ENCODE results near the gene SGCA. TPM values are rescaled to one million over a fixed set of nuclear protein-coding genes. Genes with fewer than 3 reads are reported as not detected.

SGCA gene
- total and polyA plus RNA-seq, 9 of the 15 experiments (the other 6 are each of a cell fraction or from before 2014, with no cell fraction given): not detected

- TF ChIP-seq, protein P1, sequence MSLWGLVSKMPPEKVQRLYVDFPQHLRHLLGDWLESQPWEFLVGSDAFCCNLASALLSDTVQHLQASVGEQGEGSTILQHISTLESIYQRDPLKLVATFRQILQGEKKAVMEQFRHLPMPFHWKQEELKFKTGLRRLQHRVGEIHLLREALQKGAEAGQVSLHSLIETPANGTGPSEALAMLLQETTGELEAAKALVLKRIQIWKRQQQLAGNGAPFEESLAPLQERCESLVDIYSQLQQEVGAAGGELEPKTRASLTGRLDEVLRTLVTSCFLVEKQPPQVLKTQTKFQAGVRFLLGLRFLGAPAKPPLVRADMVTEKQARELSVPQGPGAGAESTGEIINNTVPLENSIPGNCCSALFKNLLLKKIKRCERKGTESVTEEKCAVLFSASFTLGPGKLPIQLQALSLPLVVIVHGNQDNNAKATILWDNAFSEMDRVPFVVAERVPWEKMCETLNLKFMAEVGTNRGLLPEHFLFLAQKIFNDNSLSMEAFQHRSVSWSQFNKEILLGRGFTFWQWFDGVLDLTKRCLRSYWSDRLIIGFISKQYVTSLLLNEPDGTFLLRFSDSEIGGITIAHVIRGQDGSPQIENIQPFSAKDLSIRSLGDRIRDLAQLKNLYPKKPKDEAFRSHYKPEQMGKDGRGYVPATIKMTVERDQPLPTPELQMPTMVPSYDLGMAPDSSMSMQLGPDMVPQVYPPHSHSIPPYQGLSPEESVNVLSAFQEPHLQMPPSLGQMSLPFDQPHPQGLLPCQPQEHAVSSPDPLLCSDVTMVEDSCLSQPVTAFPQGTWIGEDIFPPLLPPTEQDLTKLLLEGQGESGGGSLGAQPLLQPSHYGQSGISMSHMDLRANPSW (CRISPR knock-in tag; IDR thresholded peaks at IDR 0.05): no peak
- TF ChIP-seq, protein P2, sequence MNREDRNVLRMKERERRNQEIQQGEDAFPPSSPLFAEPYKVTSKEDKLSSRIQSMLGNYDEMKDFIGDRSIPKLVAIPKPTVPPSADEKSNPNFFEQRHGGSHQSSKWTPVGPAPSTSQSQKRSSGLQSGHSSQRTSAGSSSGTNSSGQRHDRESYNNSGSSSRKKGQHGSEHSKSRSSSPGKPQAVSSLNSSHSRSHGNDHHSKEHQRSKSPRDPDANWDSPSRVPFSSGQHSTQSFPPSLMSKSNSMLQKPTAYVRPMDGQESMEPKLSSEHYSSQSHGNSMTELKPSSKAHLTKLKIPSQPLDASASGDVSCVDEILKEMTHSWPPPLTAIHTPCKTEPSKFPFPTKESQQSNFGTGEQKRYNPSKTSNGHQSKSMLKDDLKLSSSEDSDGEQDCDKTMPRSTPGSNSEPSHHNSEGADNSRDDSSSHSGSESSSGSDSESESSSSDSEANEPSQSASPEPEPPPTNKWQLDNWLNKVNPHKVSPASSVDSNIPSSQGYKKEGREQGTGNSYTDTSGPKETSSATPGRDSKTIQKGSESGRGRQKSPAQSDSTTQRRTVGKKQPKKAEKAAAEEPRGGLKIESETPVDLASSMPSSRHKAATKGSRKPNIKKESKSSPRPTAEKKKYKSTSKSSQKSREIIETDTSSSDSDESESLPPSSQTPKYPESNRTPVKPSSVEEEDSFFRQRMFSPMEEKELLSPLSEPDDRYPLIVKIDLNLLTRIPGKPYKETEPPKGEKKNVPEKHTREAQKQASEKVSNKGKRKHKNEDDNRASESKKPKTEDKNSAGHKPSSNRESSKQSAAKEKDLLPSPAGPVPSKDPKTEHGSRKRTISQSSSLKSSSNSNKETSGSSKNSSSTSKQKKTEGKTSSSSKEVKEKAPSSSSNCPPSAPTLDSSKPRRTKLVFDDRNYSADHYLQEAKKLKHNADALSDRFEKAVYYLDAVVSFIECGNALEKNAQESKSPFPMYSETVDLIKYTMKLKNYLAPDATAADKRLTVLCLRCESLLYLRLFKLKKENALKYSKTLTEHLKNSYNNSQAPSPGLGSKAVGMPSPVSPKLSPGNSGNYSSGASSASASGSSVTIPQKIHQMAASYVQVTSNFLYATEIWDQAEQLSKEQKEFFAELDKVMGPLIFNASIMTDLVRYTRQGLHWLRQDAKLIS (CRISPR knock-in tag; IDR thresholded peaks at IDR 0.05): no peak
- TF ChIP-seq FOXO4 (CRISPR knock-in tag; IDR thresholded peaks at IDR 0.05) (no peak), HDAC3 (IDR thresholded peaks at IDR 0.05; ENCODE audit: borderline replicate concordance, partially characterized antibody) (no peak), PURB (CRISPR knock-in tag; IDR thresholded peaks at IDR 0.05; ENCODE audit: low read depth) (no peak), ZNF347 (CRISPR knock-in tag; IDR thresholded peaks at IDR 0.05; ENCODE audit: low read depth) (no peak), BRD9 (IDR thresholded peaks at IDR 0.05; ENCODE audit: low read depth, partially characterized antibody) (peak; percentile 56), HES1 (IDR thresholded peaks at IDR 0.05; ENCODE audit: low read depth) (no peak), ZKSCAN8 (CRISPR knock-in tag; IDR thresholded peaks at IDR 0.05) (no peak), CEBPB (tag; IDR thresholded peaks at IDR 0.05) (0 out of 2 replicates have a peak, but pooled peaks have one; percentile 26), MAZ (CRISPR knock-in tag; conservative IDR thresholded peaks at IDR 0.05 in 1 of 2, IDR thresholded peaks at IDR 0.05 in 1 of 2) (no peak)
- TF ChIP-seq, protein P3, sequence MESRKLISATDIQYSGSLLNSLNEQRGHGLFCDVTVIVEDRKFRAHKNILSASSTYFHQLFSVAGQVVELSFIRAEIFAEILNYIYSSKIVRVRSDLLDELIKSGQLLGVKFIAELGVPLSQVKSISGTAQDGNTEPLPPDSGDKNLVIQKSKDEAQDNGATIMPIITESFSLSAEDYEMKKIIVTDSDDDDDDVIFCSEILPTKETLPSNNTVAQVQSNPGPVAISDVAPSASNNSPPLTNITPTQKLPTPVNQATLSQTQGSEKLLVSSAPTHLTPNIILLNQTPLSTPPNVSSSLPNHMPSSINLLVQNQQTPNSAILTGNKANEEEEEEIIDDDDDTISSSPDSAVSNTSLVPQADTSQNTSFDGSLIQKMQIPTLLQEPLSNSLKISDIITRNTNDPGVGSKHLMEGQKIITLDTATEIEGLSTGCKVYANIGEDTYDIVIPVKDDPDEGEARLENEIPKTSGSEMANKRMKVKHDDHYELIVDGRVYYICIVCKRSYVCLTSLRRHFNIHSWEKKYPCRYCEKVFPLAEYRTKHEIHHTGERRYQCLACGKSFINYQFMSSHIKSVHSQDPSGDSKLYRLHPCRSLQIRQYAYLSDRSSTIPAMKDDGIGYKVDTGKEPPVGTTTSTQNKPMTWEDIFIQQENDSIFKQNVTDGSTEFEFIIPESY (CRISPR knock-in tag; IDR thresholded peaks at IDR 0.05): 0 out of 2 replicates have a peak, but pooled peaks have one; percentile 62
Observed at GRCh38 chr17:50221864-50222545, 56.2 kb downstream of the SGCA start (continued).
